ENCODE measurements around the gene CCDC122. TPM values are rescaled to one million over a fixed set of nuclear protein-coding genes. Genes with fewer than 3 reads are reported as not detected.

CCDC122 gene
- total and polyA plus RNA-seq, 10 of the 15 experiments (the other 5 are each of a cell fraction or from before 2014, with no cell fraction given), result 1.0 to 4.5 (median 2.9) TPM; not detected in 1

GRCh38 chr13:43878892-43879754 lies at the start of gene CCDC122 (continued):
- no peak for TF ChIP-seq E2F8 (IDR thresholded peaks at IDR 0.05; ENCODE audit: low read depth, partially characterized antibody)
- TF ChIP-seq USF2 (IDR thresholded peaks at IDR 0.05; ENCODE audit: borderline replicate concordance, low read depth, low read length), result no peak
- no peak for TF ChIP-seq RFX5 (IDR thresholded peaks at IDR 0.05; ENCODE audit: low read depth, low read length)
- 0 out of 2 replicates have a peak, but pooled peaks have one; percentile 17 for TF ChIP-seq DPF2 (IDR thresholded peaks at IDR 0.05)
- TF ChIP-seq ZZZ3 (IDR thresholded peaks at IDR 0.05; ENCODE audit: control insufficient read depth, insufficient read length, low read depth), result no peak
- peak; percentile 23 to 43; a peak in 2 of 4 replicates for TF ChIP-seq IKZF2 (IDR thresholded peaks at IDR 0.05)
- no peak for TF ChIP-seq ELK1 (IDR thresholded peaks at IDR 0.05; ENCODE audit: low read depth, low read length)
- TF ChIP-seq E4F1 (IDR thresholded peaks at IDR 0.05; ENCODE audit: borderline replicate concordance, partially characterized antibody), result no peak
- peak; percentile 54 for TF ChIP-seq IKZF1 (conservative IDR thresholded peaks at IDR 0.05)
- no peak for TF ChIP-seq MEF2B (IDR thresholded peaks at IDR 0.05; ENCODE audit: partially characterized antibody, poor library complexity, severe bottlenecking)
- TF ChIP-seq YY1 (IDR thresholded peaks at IDR 0.05; ENCODE audit: low read depth, low read length), result 0 out of 2 replicates have a peak, but pooled peaks have one; percentile 32
- 0 out of 2 replicates have a peak, but pooled peaks have one; percentile 8 for TF ChIP-seq TCF3 (IDR thresholded peaks at IDR 0.05; ENCODE audit: borderline replicate concordance, insufficient read depth, low read depth, low read length)
